Astrocyte (in vitro differentiated cells and primary cell): Measurements from ENCODE around the gene MRPS6. TPM values are rescaled to one million over a fixed set of nuclear protein-coding genes. Genes with fewer than 3 reads are reported as not detected.

ENCODE experiments used
- DNase-seq: peaks from one replicate; pipeline ENCODE4 v3.0.0-alpha.2; 2010; ENCODE audit warnings: low read depth
- FAIRE-seq: peaks from 2 replicates; lab custom pipeline; 2011; peaks lifted over from hg19 to GRCh38; lab: Jason Lieb, UNC
- H2AFZ ChIP-seq: 2 replicates; pipeline ENCODE4 v1.6.0; 2012; ENCODE audit warnings: low read depth, low read length, inconsistent platforms
- H3K27ac ChIP-seq: 2 replicates; pipeline ENCODE4 v1.5.1; 2011; ENCODE audit warnings: low read depth, low read length, inconsistent platforms
- H3K27me3 ChIP-seq: 2 replicates; pipeline ENCODE4 v1.6.0; 2011; ENCODE audit warnings: low read length, inconsistent platforms; ENCODE audit not compliant: insufficient read depth
- H3K36me3 ChIP-seq: 2 replicates; pipeline ENCODE4 v1.5.1; 2011; ENCODE audit warnings: low read length, inconsistent platforms; ENCODE audit not compliant: insufficient read depth
- H3K4me1 ChIP-seq: 2 replicates; pipeline ENCODE4 v1.5.1; 2011; ENCODE audit warnings: low read length, inconsistent platforms; ENCODE audit not compliant: insufficient read depth
- H3K4me2 ChIP-seq: 2 replicates; pipeline ENCODE4 v1.6.0; 2012; ENCODE audit warnings: low read length, inconsistent platforms
- H3K4me3 ChIP-seq: 2 replicates; pipeline ENCODE4 v1.5.1; 2011; ENCODE audit warnings: low read depth, mild to moderate bottlenecking, low read length, inconsistent platforms; ENCODE audit not compliant: insufficient read depth
- H3K79me2 ChIP-seq: 2 replicates; pipeline ENCODE4 v1.6.0; 2012; ENCODE audit warnings: mild to moderate bottlenecking, low read length, inconsistent platforms; ENCODE audit not compliant: insufficient read depth
- H3K9ac ChIP-seq: 2 replicates; pipeline ENCODE4 v1.6.0; 2012; ENCODE audit warnings: mild to moderate bottlenecking, low read length, inconsistent platforms
- H3K9me3 ChIP-seq: 2 replicates; pipeline ENCODE4 v1.5.1; 2012; ENCODE audit warnings: low read depth, mild to moderate bottlenecking, low read length, inconsistent platforms; ENCODE audit not compliant: insufficient read depth
- H4K20me1 ChIP-seq: 2 replicates; pipeline ENCODE4 v1.6.0; 2012; ENCODE audit warnings: low read length, inconsistent platforms; ENCODE audit not compliant: insufficient read depth
- H3K27ac Mint-ChIP-seq: one replicate; pipeline ENCODE4 v1.8.0; 2021; ENCODE audit warnings: mild to moderate bottlenecking, mixed read lengths; ENCODE audit not compliant: unreplicated experiment
- H3K27me3 Mint-ChIP-seq: one replicate; pipeline ENCODE4 v1.8.0; 2021; ENCODE audit warnings: low read depth, mixed read lengths; ENCODE audit not compliant: unreplicated experiment
- H3K36me3 Mint-ChIP-seq: one replicate; pipeline ENCODE4 v1.8.0; 2021; ENCODE audit warnings: low read depth, mixed read lengths; ENCODE audit not compliant: unreplicated experiment
- H3K4me1 Mint-ChIP-seq: one replicate; pipeline ENCODE4 v1.8.0; 2021; ENCODE audit warnings: low read depth, mixed read lengths; ENCODE audit not compliant: unreplicated experiment
- H3K4me3 Mint-ChIP-seq: one replicate; pipeline ENCODE4 v1.8.0; 2021; ENCODE audit warnings: mild to moderate bottlenecking, moderate library complexity, mixed read lengths; ENCODE audit not compliant: unreplicated experiment
- H3K9me3 Mint-ChIP-seq: one replicate; pipeline ENCODE4 v1.8.0; 2021; ENCODE audit warnings: mild to moderate bottlenecking, mixed read lengths; ENCODE audit not compliant: unreplicated experiment
- CTCF ChIP-seq: IDR thresholded peaks from 2 replicates; pipeline ENCODE4 v1.5.1; 2011; ENCODE audit warnings: low read depth, mild to moderate bottlenecking, inconsistent platforms, low read length, moderate library complexity; ENCODE audit not compliant: insufficient read depth
- EZH2 ChIP-seq: IDR thresholded peaks from 2 replicates; pipeline ENCODE4 v1.6.1; 2012; ENCODE audit warnings: mild to moderate bottlenecking, low read length, inconsistent platforms; ENCODE audit not compliant: insufficient read depth
- total RNA-seq: library from RNA; stranded (reverse); gene quantifications from 2 replicates; pipeline ENCODE4 v1.2.1, GENCODE V29; 2021

MRPS6 gene
- total RNA-seq, 1 donor from 2014 or later: 67.5 TPM

- H2AFZ ChIP-seq: no peak overlapping the region
These were observed 24.1 kb downstream of the MRPS6 start for GRCh38 chr21:34097442-34097841.

DNA sequence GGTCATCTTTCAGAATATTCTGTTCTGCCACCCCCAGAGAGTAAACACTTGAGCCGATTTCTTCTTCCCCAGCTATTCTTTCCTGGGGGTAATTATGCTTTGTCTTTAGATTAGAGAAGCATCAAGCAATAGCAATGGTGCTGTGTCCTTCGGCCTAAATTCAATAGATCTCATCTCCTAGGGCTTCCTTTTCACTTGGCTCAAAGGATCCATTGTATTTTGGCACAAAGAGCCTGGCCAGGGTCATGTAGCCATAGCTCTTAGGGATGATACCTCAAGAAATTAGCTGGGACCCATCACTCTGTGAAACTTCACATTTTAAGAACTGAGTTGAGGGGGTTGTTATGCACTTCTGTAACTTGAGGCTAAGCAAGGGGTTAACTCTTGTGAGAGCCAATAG is 27.0 kb downstream of the MRPS6 start:
- Mint-ChIP-seq H3K4me1 (peaks cover 6% of the 10 kb centered on the region), H3K4me3 (no peak overlapping the region), H3K9me3 (no peaks in the 10 kb centered on the region), H3K36me3 (peaks cover 6% of the 10 kb centered on the region), H3K27me3 (no peaks in the 10 kb centered on the region), H3K27ac (no peak overlapping the region)
- Histone ChIP-seq H3K4me3 (no peak overlapping the region), H3K27ac (no peak overlapping the region), H4K20me1 (peaks cover 37% of the 10 kb centered on the region), H3K9me3 (no peaks in the 10 kb centered on the region), H3K9ac (no peak overlapping the region), H3K27me3 (no peaks in the 10 kb centered on the region), H2AFZ (no peak overlapping the region), H3K4me2 (no peak overlapping the region), H3K79me2 (peaks cover 83% of the 10 kb centered on the region), H3K4me1 (no peaks in the 10 kb centered on the region), H3K36me3 (peaks cover 10% of the 10 kb centered on the region)
- no peak for FAIRE-seq
- no peak for DNase-seq
- TF ChIP-seq EZH2: no peak
- TF ChIP-seq CTCF: no peak

More at GRCh38 chr21:34097442-34097841, 24.1 kb downstream of the MRPS6 start:
- Histone ChIP-seq H3K9ac (no peak overlapping the region), H3K9me3 (no peaks in the 10 kb centered on the region), H3K27me3 (no peaks in the 10 kb centered on the region), H3K4me1 (no peaks in the 10 kb centered on the region), H3K79me2 (peaks cover 91% of the 10 kb centered on the region), H3K36me3 (peaks cover 16% of the 10 kb centered on the region), H3K27ac (no peak overlapping the region), H4K20me1 (peaks cover 37% of the 10 kb centered on the region), H3K4me2 (no peak overlapping the region), H3K4me3 (no peak overlapping the region)
- FAIRE-seq: no peak
- DNase-seq: no peak
- no peak overlapping the region for H3K27ac Mint-ChIP-seq
- peaks cover 6% of the 10 kb centered on the region for H3K36me3 Mint-ChIP-seq
- peaks cover 7% of the 10 kb centered on the region for H3K4me1 Mint-ChIP-seq
- no peaks in the 10 kb centered on the region for H3K27me3 Mint-ChIP-seq
- H3K4me3 Mint-ChIP-seq: no peak overlapping the region
- H3K9me3 Mint-ChIP-seq: no peaks in the 10 kb centered on the region
- TF ChIP-seq CTCF (no peak), EZH2 (no peak)

DNA sequence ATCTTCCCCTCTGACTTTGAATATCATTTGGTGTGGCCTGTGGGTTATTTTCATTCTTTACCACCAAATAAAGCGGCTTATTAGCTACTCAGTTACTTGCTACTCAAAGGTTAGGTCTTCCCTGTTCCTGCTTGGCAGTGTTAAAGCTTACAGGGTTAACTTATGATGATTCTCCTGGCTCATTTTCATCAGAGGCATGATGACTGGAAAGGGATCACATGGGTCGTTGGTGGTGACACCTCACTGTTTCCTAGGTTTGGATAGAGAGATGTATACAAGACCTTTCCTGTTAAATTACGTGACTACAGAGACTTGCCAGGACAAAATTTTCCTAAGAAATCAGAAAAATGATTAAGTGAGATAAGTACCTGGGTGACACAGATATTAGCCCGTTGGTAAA is 27.4 kb downstream of the MRPS6 start:
- H3K4me1 Mint-ChIP-seq: peaks cover 10% of the 10 kb centered on the region
- Histone ChIP-seq H4K20me1 (peaks cover 37% of the 10 kb centered on the region), H3K4me2 (no peak overlapping the region), H3K4me1 (no peaks in the 10 kb centered on the region), H3K9me3 (no peaks in the 10 kb centered on the region), H3K9ac (no peak overlapping the region), H3K36me3 (peaks cover 6% of the 10 kb centered on the region), H3K27ac (no peak overlapping the region), H3K4me3 (no peak overlapping the region), H3K79me2 (peaks cover 78% of the 10 kb centered on the region), H2AFZ (no peak overlapping the region), H3K27me3 (no peaks in the 10 kb centered on the region)
- H3K4me3 Mint-ChIP-seq: no peak overlapping the region
- H3K9me3 Mint-ChIP-seq: no peaks in the 10 kb centered on the region
- DNase-seq (no peak), FAIRE-seq (no peak)
- peaks cover 5% of the 10 kb centered on the region for H3K36me3 Mint-ChIP-seq
- no peaks in the 10 kb centered on the region for H3K27me3 Mint-ChIP-seq
- no peak for TF ChIP-seq CTCF
- H3K27ac Mint-ChIP-seq: peak overlapping the region; percentile 19
